ENCODE measurements around the gene SEPSECS.
A peak's percentile ranks its signal among the peaks of the same experiment; 100 is the strongest.

The SEPSECS gene

GRCh38 chr4:25157081-25157480, 3.2 kb downstream of the SEPSECS start:
- DNase-seq (ENCODE audit: low spot score), result no peak

DNA sequence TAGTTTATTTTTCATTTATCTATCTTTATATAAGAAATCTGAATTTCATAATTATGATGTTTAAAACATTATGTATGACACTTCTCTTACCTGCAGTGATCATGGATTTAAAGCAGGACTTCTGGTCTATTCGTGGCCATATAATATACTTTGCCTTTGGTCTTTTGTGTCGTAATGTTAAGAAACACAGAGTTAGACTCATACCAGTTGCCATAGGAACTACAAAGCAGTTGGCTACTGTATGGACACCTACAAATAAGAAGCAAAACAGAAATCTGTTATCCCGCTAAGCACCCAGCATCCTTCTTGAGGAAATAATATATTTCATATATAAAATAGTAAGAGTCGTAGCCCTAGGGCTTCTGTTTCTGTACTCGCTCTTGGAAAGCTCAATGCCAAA, 4.3 kb downstream of the SEPSECS start:
- DNase-seq (ENCODE audit: low spot score), result no peak

DNA sequence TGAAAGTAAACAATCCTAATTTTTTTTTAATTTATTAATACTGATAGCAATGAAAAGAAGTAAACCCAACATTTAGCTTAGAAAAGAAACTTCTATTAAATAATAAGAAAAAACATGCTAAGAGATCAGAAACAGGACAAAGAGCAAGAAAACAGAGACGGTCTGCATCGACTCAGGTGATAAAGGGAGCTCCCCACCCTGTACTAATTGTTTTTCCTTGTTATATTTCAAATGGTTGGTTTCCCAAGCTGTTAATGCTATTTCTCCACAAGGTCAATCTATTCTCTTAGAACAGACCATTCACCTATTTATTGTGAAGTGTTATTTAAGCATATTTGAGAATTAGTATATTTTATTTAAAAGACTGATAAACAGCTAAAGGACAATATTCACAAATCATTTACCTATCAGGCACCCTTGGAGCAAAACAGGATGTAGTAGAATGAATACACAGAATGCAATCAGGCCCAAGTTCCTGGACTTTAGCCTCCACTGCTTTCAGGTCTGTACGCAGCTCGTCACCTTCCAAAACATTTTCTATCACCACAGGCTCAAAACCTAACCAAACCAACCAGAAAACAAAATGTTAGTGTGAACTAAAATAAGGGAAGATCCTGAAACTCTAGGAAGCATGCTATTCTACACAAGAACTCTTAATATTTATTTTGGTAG, 5.5 kb downstream of the SEPSECS start:
- no peak for DNase-seq (ENCODE audit: low spot score)

GRCh38 chr4:25146076-25146475, 14.2 kb downstream of the SEPSECS start:
- DNase-seq (ENCODE audit: low spot score), result no peak

DNA sequence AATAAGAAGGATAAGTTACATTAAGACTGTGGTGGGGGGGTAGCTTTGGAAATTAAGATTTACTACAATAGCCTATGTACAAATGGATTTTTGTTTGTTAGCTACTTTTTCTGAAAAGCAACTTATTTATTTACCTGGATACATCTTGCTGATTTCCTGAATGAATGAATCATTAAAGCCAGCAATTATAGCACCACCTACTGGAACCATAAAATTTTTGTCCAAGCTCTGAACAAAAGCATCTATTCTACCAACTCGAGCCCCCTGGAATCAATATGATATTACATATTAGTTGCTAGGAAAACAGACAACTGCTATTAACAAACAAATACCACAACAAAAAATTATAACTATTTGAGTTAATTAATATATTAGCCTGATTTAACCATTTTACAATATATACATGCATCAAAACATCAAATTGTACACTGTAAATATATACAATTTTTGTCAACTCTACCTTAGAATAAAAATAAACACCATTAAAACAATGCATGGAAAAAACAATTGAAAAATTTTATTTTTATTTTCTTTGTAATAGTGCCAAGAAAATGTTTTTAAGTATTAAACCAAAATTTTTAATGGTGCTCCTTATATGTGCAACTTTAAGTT, 15.3 kb downstream of the SEPSECS start:
- DNase-seq (ENCODE audit: low spot score), result peak; percentile 9

DNA sequence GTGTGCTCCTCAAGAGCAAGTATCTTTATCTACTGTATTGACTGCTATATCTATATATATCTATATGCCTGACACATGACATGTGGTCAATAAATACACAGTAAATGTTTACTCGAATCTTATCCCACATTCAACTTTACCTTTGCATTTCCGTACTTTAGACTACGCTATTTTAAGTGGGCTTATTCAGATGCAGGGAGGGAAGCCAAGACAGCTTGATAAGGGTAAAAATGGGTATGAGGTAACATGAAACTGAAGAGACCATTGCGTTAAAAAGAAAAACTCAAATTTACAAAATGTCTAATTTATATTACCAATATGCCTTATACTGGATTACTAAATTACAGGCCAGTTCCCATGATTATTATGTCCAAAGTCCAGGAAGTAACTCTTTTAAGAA, 17.8 kb downstream of the SEPSECS start:
- no peak for DNase-seq (ENCODE audit: low spot score)

- no peak for DNase-seq (ENCODE audit: low spot score)
These were observed 18.7 kb downstream of the SEPSECS start for GRCh38 chr4:25141592-25141991.

DNA sequence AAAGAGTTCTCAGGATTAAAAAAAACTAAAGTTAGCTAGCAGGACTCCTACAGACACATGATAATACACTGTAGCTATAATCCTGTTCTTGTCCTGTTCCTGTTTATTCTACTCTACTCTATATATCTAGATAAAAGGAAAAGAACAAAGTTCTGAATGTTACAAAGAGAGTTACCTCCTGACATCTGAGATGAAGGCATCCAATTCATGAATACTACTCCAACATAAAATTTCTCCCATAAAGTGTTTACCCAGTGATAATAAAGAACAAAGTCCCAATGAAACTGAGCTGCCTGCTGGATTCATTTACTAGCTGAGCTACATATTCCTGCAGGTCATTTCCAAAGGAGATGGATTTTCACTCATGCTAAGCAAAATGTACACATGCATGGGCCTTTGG, 27.1 kb downstream of the SEPSECS start:
- no peak for DNase-seq (ENCODE audit: low spot score)

GRCh38 chr4:25131926-25132325, 28.3 kb downstream of the SEPSECS start:
- DNase-seq (ENCODE audit: low spot score), result no peak

DNA sequence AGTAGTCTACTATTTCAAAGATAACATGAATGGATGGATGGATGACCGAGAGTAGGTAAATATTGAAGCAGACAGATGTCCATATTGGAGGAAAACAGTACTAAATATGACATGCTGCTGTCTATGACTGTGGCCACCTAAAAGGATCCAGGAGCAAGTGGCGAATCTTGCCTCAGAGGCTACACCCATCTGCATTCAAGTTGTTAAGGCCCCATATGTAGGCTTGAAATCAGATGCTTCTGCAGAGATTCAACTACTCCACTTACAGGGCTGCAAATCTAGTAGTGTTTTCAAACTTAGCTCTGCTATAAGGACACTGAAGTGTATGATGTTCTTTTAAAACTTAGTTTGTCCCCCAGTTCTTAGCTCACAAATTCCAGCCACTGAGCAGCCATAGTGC, 28.9 kb downstream of the SEPSECS start:
- no peak for DNase-seq (ENCODE audit: low spot score)

DNA sequence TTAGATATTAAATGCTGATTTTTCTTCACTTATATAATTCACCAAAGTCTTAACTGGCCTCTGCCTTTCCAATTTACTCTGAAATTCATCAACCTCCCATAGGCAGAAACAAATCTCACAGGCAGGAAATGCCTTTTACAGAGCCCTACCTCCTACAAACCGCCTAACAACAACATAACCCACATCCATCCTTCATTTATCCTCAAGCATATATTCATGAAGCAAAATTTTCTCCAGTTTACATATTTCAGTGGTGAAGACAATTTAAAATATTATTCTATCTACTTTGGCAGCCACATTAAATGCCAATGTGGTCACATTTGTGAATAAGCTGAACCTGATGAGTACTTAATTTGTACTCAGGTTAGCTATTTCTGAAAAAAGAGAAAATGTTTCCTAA, 30.3 kb downstream of the SEPSECS start:
- no peak for DNase-seq (ENCODE audit: low spot score)

DNA sequence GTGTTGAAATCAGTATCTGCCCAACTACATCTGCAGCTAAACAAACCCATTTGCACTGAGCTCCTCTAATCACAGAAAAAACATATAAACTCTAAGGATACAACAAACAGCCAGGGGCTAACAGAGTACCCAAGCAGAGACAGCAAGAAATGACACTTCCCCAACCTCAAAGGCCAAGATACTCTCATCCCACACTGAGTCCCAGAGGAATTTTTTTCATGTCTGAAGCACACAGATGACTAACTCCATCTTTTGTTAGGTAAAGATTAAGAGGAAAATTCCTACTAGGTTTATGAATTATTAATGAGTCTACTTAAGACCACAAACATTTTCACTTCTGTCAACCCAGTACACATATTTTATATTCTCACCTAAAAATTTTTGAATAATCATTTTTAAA, 31.6 kb downstream of the SEPSECS start:
- DNase-seq (ENCODE audit: low spot score), result no peak

DNA sequence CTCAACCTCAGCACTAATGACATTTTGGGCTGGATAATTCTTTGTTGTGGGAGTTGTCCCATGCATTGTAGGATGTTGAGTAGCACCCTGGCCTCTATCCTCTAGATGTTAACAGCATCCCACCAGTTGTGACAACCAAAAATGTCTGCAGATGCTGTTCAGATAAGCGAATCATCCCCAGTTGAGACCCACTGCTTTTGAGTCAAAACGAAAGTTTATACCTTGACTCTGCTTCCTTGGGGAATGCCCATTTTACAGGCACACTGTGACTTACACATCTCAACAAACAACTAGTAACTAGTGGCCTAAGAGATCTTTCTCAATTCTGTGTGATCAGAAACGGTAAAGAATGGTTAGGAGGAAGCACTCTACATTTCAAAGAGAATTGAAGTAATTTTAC, 37.0 kb downstream of the SEPSECS start:
- DNase-seq (ENCODE audit: low spot score), result no peak

DNA sequence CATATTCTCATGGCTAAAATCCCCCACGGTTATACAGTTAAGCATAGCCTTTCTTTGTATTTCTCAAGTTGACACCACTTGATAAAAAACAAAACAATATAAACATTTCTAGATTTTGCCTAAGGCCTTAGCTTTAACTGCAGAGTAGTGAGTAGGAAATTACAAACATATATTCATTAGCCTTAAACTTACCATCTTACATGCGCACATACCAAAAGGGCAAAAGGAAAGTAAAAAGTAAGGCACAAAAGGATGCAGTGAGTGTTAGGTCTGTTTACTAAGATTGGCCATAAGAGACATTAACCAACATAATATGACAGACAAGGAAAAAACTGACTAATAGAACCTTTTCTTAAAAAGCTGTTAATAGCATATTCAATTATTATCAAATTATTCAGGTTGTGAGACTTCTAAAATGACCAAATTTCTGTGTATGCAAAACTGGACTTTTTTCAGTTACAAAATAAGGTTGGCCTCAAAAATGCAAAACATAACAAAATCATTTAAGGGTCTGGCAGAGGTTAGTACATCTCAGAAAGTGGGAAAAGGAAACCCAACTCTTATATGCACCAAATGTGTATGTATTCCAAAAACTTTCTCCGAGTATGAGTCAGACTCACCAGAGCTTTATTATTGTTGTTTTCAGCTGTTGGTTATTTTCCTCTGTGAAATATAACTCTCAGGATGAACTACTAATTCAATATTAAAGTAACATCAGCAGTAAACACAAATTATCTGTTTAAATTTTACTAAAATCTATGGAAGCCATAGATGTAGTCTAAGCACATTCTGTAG, 39.9 kb downstream of the SEPSECS start:
- DNase-seq (ENCODE audit: low spot score), result no peak

DNA sequence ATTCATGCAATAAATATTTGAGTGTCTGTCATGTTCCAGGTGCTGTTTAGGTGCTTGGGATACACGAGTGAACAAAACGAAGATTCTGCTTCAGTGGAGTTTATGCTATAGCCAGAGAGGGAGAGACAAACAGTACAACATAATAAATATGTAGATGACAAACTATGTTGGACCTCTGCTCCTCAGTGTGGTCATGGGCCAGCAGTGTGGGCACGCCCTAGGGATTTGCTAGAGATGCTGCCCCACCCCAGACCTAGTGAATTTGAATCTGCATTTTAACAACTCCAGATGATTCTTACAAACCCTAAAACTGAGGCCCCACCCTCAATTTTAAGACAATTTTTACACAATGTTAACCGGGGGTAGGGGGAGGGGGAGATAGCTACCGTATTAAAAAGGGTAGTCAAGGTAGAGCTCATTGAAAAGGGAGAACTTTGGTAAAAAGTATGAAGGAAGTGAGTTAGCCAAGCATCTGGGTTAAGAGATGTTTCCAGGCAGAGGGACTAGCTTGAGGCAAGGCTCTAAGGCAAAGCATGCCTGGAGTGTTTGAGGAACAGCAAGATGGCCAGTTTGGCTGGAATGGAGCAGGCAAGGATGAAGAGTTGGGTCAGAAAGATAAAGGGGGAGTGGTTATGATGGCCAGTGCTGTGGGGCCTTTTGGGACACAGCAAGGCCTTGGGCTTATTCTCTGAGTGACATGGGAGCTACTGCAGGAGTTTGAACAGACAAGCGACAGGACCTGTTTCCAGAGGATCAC, 42.4 kb downstream of the SEPSECS start:
- no peak for DNase-seq (ENCODE audit: low spot score)

DNA sequence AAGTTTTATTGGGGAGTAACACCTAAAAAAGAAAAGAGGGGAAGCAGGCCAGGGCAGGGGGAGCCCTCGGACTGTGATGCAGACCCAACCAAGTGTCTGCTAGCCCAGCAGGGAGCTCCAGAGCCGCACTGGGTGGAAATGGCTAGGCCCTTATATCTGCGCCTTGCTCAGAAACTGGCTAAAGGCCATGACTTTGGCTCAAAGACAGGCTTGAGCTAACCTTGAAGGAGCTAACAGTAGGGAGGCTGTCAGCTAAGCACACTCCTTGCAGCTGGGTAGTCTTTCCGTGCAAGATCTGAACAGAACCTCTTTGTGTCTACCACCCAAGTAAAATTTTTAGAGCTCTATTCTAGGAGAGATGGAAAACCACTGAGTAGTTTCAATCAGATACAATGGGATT, 43.0 kb downstream of the SEPSECS start:
- no peak for DNase-seq (ENCODE audit: low spot score)

DNA sequence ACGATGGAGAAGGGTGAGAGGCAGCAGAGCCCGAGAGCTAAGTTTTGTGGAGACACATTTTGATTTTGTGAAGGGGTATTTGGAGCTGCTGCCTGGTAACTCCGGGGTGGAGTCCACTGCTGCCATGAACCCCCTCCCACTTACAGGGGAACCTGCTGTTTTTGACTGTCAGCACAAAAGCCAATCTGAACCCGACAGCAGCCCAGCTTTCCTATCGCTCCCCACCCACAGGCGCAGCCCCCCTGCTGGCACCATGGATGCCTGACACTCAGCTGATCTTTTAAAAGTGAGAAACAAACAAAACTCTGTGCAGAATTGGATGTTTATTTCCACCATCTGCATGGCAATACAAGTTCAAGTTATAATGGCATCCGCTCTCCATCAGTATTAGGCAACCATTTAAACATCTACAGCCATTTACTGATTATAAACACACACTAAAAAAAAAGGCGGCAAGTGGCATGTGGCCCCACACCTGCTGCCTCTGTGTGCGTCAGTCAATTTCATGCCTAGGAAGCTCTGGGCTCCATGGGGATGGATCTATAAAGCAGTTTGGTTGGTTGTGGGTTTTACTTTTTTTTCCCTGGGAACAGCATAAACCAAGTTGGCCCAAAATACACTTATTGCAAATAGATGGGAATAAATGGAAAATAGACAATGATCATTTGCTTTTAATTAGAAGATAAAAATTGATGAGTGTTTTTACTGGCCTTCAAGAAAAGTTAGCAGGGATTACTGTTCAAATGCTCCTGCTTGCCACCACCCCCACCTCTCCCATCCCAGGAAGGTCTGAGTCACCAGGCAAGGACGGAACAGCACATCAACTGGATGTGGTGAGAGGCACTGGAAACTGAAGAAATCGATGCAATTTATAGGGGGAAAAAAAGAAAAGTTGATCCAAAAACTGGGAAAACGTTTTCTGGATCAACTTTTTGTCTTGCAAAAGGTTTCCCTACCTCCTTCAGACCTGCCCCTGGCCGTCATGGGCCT, 46.0 kb downstream of the SEPSECS start:
- no peak for DNase-seq (ENCODE audit: low spot score)

DNA sequence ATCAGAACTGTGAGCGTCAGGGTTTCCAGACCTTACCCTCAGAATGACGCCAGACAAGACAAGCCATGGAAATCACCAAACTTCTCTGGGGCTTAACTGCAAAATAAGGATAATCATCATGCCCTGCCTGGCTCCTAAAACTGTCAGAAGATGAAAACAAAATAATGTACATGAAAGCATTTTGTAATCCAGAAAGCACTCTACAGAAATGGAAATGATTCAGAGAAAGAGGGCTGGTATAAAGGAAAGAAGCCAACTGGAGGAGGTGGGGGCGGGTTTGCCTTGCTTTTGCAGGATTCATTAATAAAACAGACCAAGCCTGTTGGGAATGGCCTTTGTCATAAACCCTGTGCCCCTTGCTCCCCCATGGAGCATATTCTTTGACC, 47.3 kb downstream of the SEPSECS start:
- DNase-seq (ENCODE audit: low spot score), result no peak

DNA sequence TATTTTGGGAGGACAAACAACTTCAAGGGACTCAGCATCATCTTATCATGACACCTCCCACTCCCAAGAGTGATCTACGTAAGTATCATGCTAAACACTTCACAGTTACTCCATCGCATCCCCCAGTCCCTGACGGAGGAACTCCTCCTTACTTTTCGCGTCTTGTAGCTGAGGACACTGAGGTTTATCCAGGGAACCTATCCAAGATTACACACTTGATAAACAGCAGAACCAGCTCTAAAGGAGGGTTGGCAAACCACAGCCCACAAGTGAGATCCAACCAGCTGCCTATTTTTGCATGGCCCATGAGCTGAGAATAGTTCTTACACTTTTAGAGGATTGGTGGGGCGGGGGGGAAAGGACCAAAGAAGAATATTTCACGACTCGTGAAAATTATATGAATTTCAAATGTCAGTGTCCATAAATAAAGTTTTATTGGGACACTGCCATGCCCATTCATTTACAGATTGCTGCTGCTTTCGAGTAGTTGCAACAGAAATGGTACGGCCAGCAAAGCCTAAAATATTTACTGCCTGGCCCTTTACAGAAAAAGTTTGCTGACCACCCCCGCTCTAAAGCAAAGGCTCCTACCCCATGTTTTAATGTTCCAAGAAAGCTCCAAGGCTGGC, 47.8 kb downstream of the SEPSECS start:
- DNase-seq (ENCODE audit: low spot score), result no peak

- DNase-seq (ENCODE audit: low spot score), result no peak
These were observed 48.5 kb downstream of the SEPSECS start for GRCh38 chr4:25111648-25112196.
